K562 (cell line): ENCODE measurements around the gene FBP1. TPM values are rescaled to one million over a fixed set of nuclear protein-coding genes. Genes with fewer than 3 reads are reported as not detected.
A peak's percentile ranks its signal among the peaks of the same experiment; 100 is the strongest.

Experiments used
- CC2D1A ChIP-seq: fragments of 450-650 bp; IDR thresholded peaks from 2 replicates; pipeline ENCODE4 v1.6.1; 2017; ENCODE audit warnings: mild to moderate bottlenecking
- CHD4 ChIP-seq: fragments of 200-600 bp; sonication (generic); IDR thresholded peaks from 3 replicates; pipeline ENCODE4 v1.6.1; 2012; ENCODE audit warnings: low read depth, mild to moderate bottlenecking, mixed read lengths, low read length, inconsistent platforms; ENCODE audit not compliant: insufficient read depth, insufficient replicate concordance, poor library complexity, severe bottlenecking
- DACH1 ChIP-seq: fragments of 450-650 bp; IDR thresholded peaks from 2 replicates; pipeline ENCODE4 v1.6.1; 2018; ENCODE audit not compliant: partially characterized antibody
- DEAF1 ChIP-seq: fragments of 450-650 bp; formaldehyde crosslinking; IDR thresholded peaks from 2 replicates; pipeline ENCODE4 v1.4.0; 2020; ENCODE audit warnings: mild to moderate bottlenecking, moderate library complexity
- E2F1 ChIP-seq: sonication (generic); formaldehyde crosslinking; IDR thresholded peaks from 2 replicates; pipeline ENCODE4 v1.8.1; 2023; ENCODE audit warnings: mild to moderate bottlenecking, missing genetic modification reagents, moderate library complexity
- EP300 ChIP-seq: IDR thresholded peaks from 2 replicates; pipeline ENCODE4 v1.6.1; 2012; ENCODE audit warnings: low read length, improper control_type of control experiment
- HIVEP1 ChIP-seq: fragments of 250-450 bp; sonication (Bioruptor Pico); IDR thresholded peaks from 2 replicates; pipeline ENCODE4 v1.4.0; 2020; ENCODE audit warnings: mild to moderate bottlenecking
- HMGXB4 ChIP-seq: sonication (generic); formaldehyde crosslinking; IDR thresholded peaks from 2 replicates; pipeline ENCODE4 v1.8.1; 2023; ENCODE audit warnings: mild to moderate bottlenecking, missing genetic modification reagents
- JUNB ChIP-seq: fragments of 450-650 bp; formaldehyde crosslinking; conservative IDR thresholded peaks from 2 replicates; pipeline ENCODE4 v1.4.0; 2020; ENCODE audit warnings: mild to moderate bottlenecking
- MECOM ChIP-seq: fragments of 250-450 bp; sonication (Bioruptor Pico); IDR thresholded peaks from 2 replicates; pipeline ENCODE4 v1.8.0; 2022; ENCODE audit warnings: inconsistent platforms
- NFRKB ChIP-seq: fragments of 450-650 bp; IDR thresholded peaks from 2 replicates; pipeline ENCODE4 v1.6.1; 2016; ENCODE audit warnings: low read depth
- POLR2H ChIP-seq: IDR thresholded peaks from 2 replicates; pipeline ENCODE4 v1.6.1; 2016; ENCODE audit warnings: missing genetic modification characterization, low read depth, mild to moderate bottlenecking, control low read depth, missing compliant biosample characterization, moderate library complexity
- RAD51 ChIP-seq: fragments of 450-650 bp; IDR thresholded peaks from 2 replicates; pipeline ENCODE4 v1.7.1; 2016; ENCODE audit warnings: low read depth, mild to moderate bottlenecking, borderline replicate concordance
- SFPQ ChIP-seq: fragments of 200-400 bp; formaldehyde crosslinking; IDR thresholded peaks from 2 replicates; pipeline ENCODE4 v1.6.1; 2017; ENCODE audit warnings: mild to moderate bottlenecking, low read depth, low read length, moderate library complexity
- SREBF2 ChIP-seq: sonication (generic); formaldehyde crosslinking; IDR thresholded peaks from 2 replicates; pipeline ENCODE4 v1.4.0; 2020; ENCODE audit warnings: mild to moderate bottlenecking, missing genetic modification reagents
- TAF1 ChIP-seq: IDR thresholded peaks from 2 replicates; pipeline ENCODE4 v1.6.1; 2011; ENCODE audit warnings: mild to moderate bottlenecking, low read length, moderate library complexity; ENCODE audit not compliant: insufficient read depth, control insufficient read depth, severe bottlenecking; ENCODE audit errors: extremely low read depth
- TCFL5 ChIP-seq: fragments of 250-450 bp; sonication (Bioruptor Pico); conservative IDR thresholded peaks from 2 replicates; pipeline ENCODE4 v1.6.1; 2021; ENCODE audit warnings: mild to moderate bottlenecking, moderate library complexity, matching md5 sums
- ZNF354B ChIP-seq: fragments of 250-450 bp; sonication (Bioruptor Pico); IDR thresholded peaks from 2 replicates; pipeline ENCODE4 v1.4.0; 2020
- ZNF561 ChIP-seq: fragments of 450-650 bp; formaldehyde crosslinking; conservative IDR thresholded peaks from 2 replicates; pipeline ENCODE4 v1.4.0; 2020; ENCODE audit warnings: mild to moderate bottlenecking, moderate library complexity
- ZNF589 ChIP-seq: fragments of 200-800 bp; sonication (Bioruptor generic); IDR thresholded peaks from 2 replicates; pipeline ENCODE4 v1.6.1; 2016; ENCODE audit warnings: low read depth, missing genetic modification characterization, missing compliant biosample characterization
- polyA plus RNA-seq, 8 experiments: library from polyadenylated mRNA; depleted of rRNA in 4 of 8; stranded (reverse) in 5 of 8; unstranded in 3 of 8; fragments of >200 nt; fragmentation: Nextera tagmentation in 2 of 8; fragmentation: Illumina TruSeq in 1 of 8; extraction: Ambion mirVana in 2 of 8; extraction: Trizol in 1 of 8; gene quantifications; 2 replicates each; pipeline versions ENCODE4 v1.2.1 to v1.2.3, GENCODE V29; 2011 to 2014; ENCODE audit warnings: inconsistent platforms in 1 of 8, missing spikeins in 1 of 8
- total RNA-seq, 7 experiments: library from RNA; depleted of rRNA in 6 of 7; stranded (reverse); fragments of >200 nt in 6 of 7; fragmentation: Illumina TruSeq in 2 of 7; extraction: Trizol in 2 of 7; gene quantifications; 2 replicates each; pipeline versions ENCODE4 v1.2.1 to v1.2.3, GENCODE V29; 2011 to 2021; ENCODE audit warnings: low replicate concordance in 1 of 7

The FBP1 gene
- total and polyA plus RNA-seq, 9 of the 15 experiments (the other 6 are each of a cell fraction or from before 2014, with no cell fraction given) = 0.24 TPM; not detected in 8

GRCh38 chr9:94668928-94669729 is 29.8 kb upstream of the FBP1 start (continued):
- TF ChIP-seq SFPQ (no peak), EP300 (peak; percentile 62), E2F1 (CRISPR knock-in tag) (no peak), MECOM (no peak), HIVEP1 (CRISPR knock-in tag) (no peak), CHD4 (no peak), ZNF354B (no peak), CC2D1A (no peak), TAF1 (no peak), JUNB (CRISPR knock-in tag) (no peak), HMGXB4 (no peak), TCFL5 (CRISPR knock-in tag) (no peak), DEAF1 (CRISPR knock-in tag) (no peak; the same call in 1 of the 2 replicates), ZNF589 (CRISPR knock-in tag) (no peak), NFRKB (no peak), POLR2H (tag) (no peak), DACH1 (no peak), RAD51 (no peak), ZNF561 (CRISPR knock-in tag) (no peak), SREBF2 (no peak)
